CD4-positive, alpha-beta T cell (primary cell): ENCODE measurements around the gene CRYL1. TPM values are rescaled to one million over a fixed set of nuclear protein-coding genes. Genes with fewer than 3 reads are reported as not detected.

ENCODE experiments used
- ATAC-seq: fragments of 200-7000 bp; cut with Tn5 transposase; one replicate; pipeline ENCODE4 v1.10.0; 2022; ENCODE audit warnings: mild to moderate bottlenecking; ENCODE audit not compliant: poor library complexity
- CTCF ChIA-PET: fragments of 350-600 bp; sonication (Branson Sonifier 250); formaldehyde crosslinking; loops from one replicate; lab custom pipeline; 2021; ENCODE audit warnings: antibody characterized with exemption, inconsistent platforms; lab: Charles Lee
- POLR2A ChIA-PET: fragments of 350-600 bp; sonication (Branson Sonifier 250); formaldehyde crosslinking; loops from one replicate; lab custom pipeline; 2021; ENCODE audit warnings: antibody characterized with exemption, inconsistent platforms; lab: Charles Lee
- DNase-seq, 14 experiments: peaks; one replicate each; pipeline ENCODE4 v3.0.0-alpha.2; 2013 to 2020; ENCODE audit warnings: mixed read lengths in 2 of 14
- H3K27ac ChIP-seq, 2 donors: one replicate each; pipeline versions ENCODE4 v1.5.1 to v1.7.0; 2013; ENCODE audit warnings: low read length in 2 of 2, low read depth in 1 of 2, mild to moderate bottlenecking in 1 of 2
- H3K27me3 ChIP-seq, 2 experiments: 1 replicate in 1 of 2; 2 replicates in 1 of 2; pipeline versions ENCODE4 v1.6.1 to v1.7.0; 2013; ENCODE audit warnings: low read length in 2 of 2, control low read depth in 1 of 2, mild to moderate bottlenecking in 1 of 2, moderate library complexity in 1 of 2; ENCODE audit not compliant: insufficient read depth in 2 of 2, control insufficient read depth in 1 of 2
- H3K36me3 ChIP-seq: one replicate; pipeline ENCODE4 v1.6.1; 2013; ENCODE audit warnings: low read length, control low read depth; ENCODE audit not compliant: insufficient read depth
- H3K4me1 ChIP-seq: one replicate; pipeline ENCODE4 v1.6.1; 2013; ENCODE audit warnings: low read length, control low read depth; ENCODE audit not compliant: insufficient read depth
- H3K4me3 ChIP-seq: one replicate; pipeline ENCODE4 v1.5.1; 2013; ENCODE audit warnings: mild to moderate bottlenecking, low read length, moderate library complexity
- H3K9me3 ChIP-seq, 2 experiments: 1 replicate in 1 of 2; 2 replicates in 1 of 2; pipeline versions ENCODE4 v1.6.1 to v1.7.0; 2013; ENCODE audit warnings: low read length in 2 of 2, mild to moderate bottlenecking in 2 of 2, control low read depth in 1 of 2, moderate library complexity in 1 of 2; ENCODE audit not compliant: control insufficient read depth in 1 of 2, insufficient read depth in 1 of 2
- H3K27ac Mint-ChIP-seq: one replicate; pipeline ENCODE4 v1.8.0; 2020; ENCODE audit warnings: mixed read lengths
- H3K27me3 Mint-ChIP-seq: one replicate; pipeline ENCODE4 v1.8.0; 2021; ENCODE audit warnings: mixed read lengths
- H3K36me3 Mint-ChIP-seq: one replicate; pipeline ENCODE4 v1.8.0; 2021; ENCODE audit warnings: low read depth, mixed read lengths
- H3K4me1 Mint-ChIP-seq: one replicate; pipeline ENCODE4 v1.8.0; 2021; ENCODE audit warnings: low read depth, mixed read lengths
- H3K4me3 Mint-ChIP-seq: one replicate; pipeline ENCODE4 v1.8.0; 2020; ENCODE audit warnings: mild to moderate bottlenecking, mixed read lengths
- H3K9me3 Mint-ChIP-seq: one replicate; pipeline ENCODE4 v1.8.0; 2020; ENCODE audit warnings: mixed read lengths
- intact Hi-C, 2 experiments: fragments of 100-400 bp; cut with DNase I in 1 of 2; cut with micrococcal nuclease in 1 of 2; formaldehyde crosslinking; loops; one replicate each; pipeline versions ENCODE4 v1.15.1 to v1.9.0; 2023 to 2025; cut with DNase I, micrococcal nuclease
- total RNA-seq, 174 experiments: library from RNA in 2 of 174; stranded (reverse) in 2 of 174; gene quantifications; one replicate each; pipeline ENCODE4 v1.2.3 and lab custom pipeline; 2021 to 2026
- TF ChIP-seq, protein P1 (sequence below): fragments of 200-600 bp; IDR thresholded peaks from one replicate; pipeline ENCODE4 v1.8.0; 2022; ENCODE audit warnings: antibody characterized with exemption, mild to moderate bottlenecking

The CRYL1 gene
- total RNA-seq, 2 experiments from 2014 or later, result 7.9 to 8.0 TPM

DNA sequence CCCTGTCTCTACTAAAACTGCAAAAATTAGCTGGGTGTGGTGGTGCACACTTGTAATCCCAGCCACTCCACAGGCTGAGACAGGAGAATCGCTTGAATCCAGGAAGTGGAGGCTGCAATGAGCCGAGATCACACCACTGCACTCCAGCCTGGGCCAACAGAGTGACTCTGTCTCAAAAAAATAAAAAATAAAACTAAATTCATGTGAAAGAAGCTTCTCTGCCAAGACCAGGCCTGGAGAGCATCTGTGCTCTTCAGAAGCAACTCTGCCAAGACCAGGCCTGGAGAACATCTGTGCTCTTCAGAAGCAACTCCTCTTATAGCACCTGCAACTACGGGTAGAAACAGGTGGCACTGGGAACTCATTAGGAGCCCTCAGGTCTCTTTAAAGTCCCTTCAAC is 37.7 kb downstream of the CRYL1 start:
- H3K9me3 Mint-ChIP-seq, result no peaks in the 10 kb centered on the region
- no peaks in the 10 kb centered on the region for H3K36me3 ChIP-seq
- no peaks in the 10 kb centered on the region for H3K27me3 Mint-ChIP-seq
- no peaks in the 10 kb centered on the region for H3K9me3 ChIP-seq
- intact Hi-C loops, result loop anchor here in 1 of 2 experiments (5.0 kb wide), 1 partner anchor 136 kb away; no protein-coding TSS in a partner anchor
- no peaks in the 10 kb centered on the region for H3K36me3 Mint-ChIP-seq
- CTCF ChIA-PET, result interaction anchor here (1.1 to 2.1 kb wide), 2 partner anchors 11 to 291 kb away, joined by 4 to 15 read pairs; no protein-coding TSS in a partner anchor
- TF ChIP-seq, protein P1, sequence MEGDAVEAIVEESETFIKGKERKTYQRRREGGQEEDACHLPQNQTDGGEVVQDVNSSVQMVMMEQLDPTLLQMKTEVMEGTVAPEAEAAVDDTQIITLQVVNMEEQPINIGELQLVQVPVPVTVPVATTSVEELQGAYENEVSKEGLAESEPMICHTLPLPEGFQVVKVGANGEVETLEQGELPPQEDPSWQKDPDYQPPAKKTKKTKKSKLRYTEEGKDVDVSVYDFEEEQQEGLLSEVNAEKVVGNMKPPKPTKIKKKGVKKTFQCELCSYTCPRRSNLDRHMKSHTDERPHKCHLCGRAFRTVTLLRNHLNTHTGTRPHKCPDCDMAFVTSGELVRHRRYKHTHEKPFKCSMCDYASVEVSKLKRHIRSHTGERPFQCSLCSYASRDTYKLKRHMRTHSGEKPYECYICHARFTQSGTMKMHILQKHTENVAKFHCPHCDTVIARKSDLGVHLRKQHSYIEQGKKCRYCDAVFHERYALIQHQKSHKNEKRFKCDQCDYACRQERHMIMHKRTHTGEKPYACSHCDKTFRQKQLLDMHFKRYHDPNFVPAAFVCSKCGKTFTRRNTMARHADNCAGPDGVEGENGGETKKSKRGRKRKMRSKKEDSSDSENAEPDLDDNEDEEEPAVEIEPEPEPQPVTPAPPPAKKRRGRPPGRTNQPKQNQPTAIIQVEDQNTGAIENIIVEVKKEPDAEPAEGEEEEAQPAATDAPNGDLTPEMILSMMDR, result no peak
- ATAC-seq, result no peak
- no peaks in the 10 kb centered on the region for H3K4me1 ChIP-seq
- no peak overlapping the region for H3K27ac Mint-ChIP-seq
- H3K27ac ChIP-seq, result no peak overlapping the region
- no peak overlapping the region for H3K4me3 ChIP-seq
- no peak overlapping the region for H3K4me3 Mint-ChIP-seq
- POLR2A ChIA-PET, result interaction anchor here (2.1 kb wide), 1 partner anchor 12 kb away, joined by 19 read pairs; no protein-coding TSS in a partner anchor
- H3K27me3 ChIP-seq, result no peaks in the 10 kb centered on the region
- H3K4me1 Mint-ChIP-seq, result peaks cover 10% of the 10 kb centered on the region
- DNase-seq, result no peak

DNA sequence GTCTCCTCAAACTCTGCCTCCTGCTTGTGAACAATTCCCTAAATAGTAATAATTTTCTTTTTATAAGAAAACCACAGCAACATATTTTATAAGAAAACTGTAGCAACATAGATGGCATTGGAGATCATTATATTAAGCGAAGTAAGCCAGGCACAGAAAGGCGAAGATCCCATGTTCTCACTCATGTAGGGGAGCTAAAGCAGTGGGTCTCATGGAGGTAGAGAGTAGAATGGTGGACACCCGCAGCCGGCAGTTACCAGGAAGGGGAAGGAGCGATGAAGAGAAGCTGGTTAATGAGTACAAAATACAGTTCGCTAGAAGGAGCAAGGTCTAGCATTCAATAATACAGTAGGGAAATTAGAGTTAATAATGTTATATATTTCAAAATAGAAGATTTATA is 42.9 kb downstream of the CRYL1 start:
- DNase-seq, result no peak
- Mint-ChIP-seq H3K9me3 (no peaks in the 10 kb centered on the region), H3K27me3 (no peaks in the 10 kb centered on the region), H3K4me1 (peaks cover 20% of the 10 kb centered on the region), H3K36me3 (no peaks in the 10 kb centered on the region), H3K27ac (no peak overlapping the region), H3K4me3 (no peak overlapping the region)
- TF ChIP-seq, protein P1, result no peak
- H3K9me3 ChIP-seq, result no peaks in the 10 kb centered on the region
- POLR2A ChIA-PET, result no interaction called here
- intact Hi-C loops, result no loop called here
- H3K4me1 ChIP-seq, result peaks cover 2% of the 10 kb centered on the region
- no peak overlapping the region for H3K27ac ChIP-seq
- no peak overlapping the region for H3K4me3 ChIP-seq
- no peaks in the 10 kb centered on the region for H3K27me3 ChIP-seq
- ATAC-seq, result no peak
- H3K36me3 ChIP-seq, result no peaks in the 10 kb centered on the region
- CTCF ChIA-PET, result interaction anchor here (0.9 kb wide), 1 partner anchor 285 kb away, joined by 3 read pairs; no protein-coding TSS in a partner anchor

GRCh38 chr13:20482275-20482761 is 43.3 kb downstream of the CRYL1 start:
- TF ChIP-seq, protein P1, result no peak
- Mint-ChIP-seq H3K27me3 (no peaks in the 10 kb centered on the region), H3K36me3 (no peaks in the 10 kb centered on the region), H3K4me1 (peaks cover 22% of the 10 kb centered on the region), H3K27ac (no peak overlapping the region), H3K4me3 (no peak overlapping the region), H3K9me3 (no peaks in the 10 kb centered on the region)
- Histone ChIP-seq H3K27me3 (no peaks in the 10 kb centered on the region), H3K4me1 (peaks cover 4% of the 10 kb centered on the region), H3K9me3 (no peaks in the 10 kb centered on the region), H3K27ac (no peak overlapping the region), H3K4me3 (no peak overlapping the region), H3K36me3 (no peaks in the 10 kb centered on the region)
- intact Hi-C loops, result no loop called here
- no peak for DNase-seq
- ATAC-seq, result no peak
- POLR2A ChIA-PET, result no interaction called here
- CTCF ChIA-PET, result no interaction called here
